LNCaP clone FGC (cell line): Measurements from ENCODE around the gene DYNLT2B.
"Not testable (repeated sequence)": the region's sequence is repeated elsewhere in the genome, so short reads cannot be mapped to it uniquely, and the experiment has no call there.

Source experiments
- DNase-seq: peaks from one replicate; pipeline ENCODE4 v3.0.0-alpha.2; 2011; ENCODE audit warnings: low read depth
- H3K4me3 ChIP-seq: 2 replicates; pipeline ENCODE4 v1.5.1; 2011; ENCODE audit warnings: mild to moderate bottlenecking, low read depth, low read length, control low read depth
- TF ChIP-seq, protein P1 (sequence below): IDR thresholded peaks from 2 replicates; pipeline ENCODE4 v1.5.1; 2012; ENCODE audit warnings: mild to moderate bottlenecking; ENCODE audit not compliant: control insufficient read depth, insufficient read depth; ENCODE audit errors: extremely low read depth

Gene DYNLT2B

DNA sequence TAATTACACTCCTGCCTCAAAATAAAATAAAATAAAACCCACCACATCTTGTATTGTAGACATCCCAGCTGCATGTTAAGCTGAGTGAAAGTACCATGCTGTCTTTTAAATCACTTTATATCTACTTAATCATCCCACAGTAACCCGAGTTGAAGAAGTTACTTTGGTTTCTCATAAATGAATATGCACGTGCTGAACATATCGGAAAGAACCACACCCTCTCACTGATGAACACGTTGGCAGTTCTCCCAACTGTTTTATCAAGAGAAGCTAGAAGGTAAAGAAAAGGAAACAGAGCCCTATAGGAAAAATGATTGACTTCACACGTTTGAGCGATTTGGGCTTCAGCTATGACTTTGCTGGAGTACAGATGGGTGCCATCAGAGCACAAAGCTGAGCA is 36.1 kb upstream of the DYNLT2B start:
- TF ChIP-seq, protein P1, sequence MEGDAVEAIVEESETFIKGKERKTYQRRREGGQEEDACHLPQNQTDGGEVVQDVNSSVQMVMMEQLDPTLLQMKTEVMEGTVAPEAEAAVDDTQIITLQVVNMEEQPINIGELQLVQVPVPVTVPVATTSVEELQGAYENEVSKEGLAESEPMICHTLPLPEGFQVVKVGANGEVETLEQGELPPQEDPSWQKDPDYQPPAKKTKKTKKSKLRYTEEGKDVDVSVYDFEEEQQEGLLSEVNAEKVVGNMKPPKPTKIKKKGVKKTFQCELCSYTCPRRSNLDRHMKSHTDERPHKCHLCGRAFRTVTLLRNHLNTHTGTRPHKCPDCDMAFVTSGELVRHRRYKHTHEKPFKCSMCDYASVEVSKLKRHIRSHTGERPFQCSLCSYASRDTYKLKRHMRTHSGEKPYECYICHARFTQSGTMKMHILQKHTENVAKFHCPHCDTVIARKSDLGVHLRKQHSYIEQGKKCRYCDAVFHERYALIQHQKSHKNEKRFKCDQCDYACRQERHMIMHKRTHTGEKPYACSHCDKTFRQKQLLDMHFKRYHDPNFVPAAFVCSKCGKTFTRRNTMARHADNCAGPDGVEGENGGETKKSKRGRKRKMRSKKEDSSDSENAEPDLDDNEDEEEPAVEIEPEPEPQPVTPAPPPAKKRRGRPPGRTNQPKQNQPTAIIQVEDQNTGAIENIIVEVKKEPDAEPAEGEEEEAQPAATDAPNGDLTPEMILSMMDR = no peak
- H3K4me3 ChIP-seq = no peak overlapping the region
- no peak for DNase-seq

DNA sequence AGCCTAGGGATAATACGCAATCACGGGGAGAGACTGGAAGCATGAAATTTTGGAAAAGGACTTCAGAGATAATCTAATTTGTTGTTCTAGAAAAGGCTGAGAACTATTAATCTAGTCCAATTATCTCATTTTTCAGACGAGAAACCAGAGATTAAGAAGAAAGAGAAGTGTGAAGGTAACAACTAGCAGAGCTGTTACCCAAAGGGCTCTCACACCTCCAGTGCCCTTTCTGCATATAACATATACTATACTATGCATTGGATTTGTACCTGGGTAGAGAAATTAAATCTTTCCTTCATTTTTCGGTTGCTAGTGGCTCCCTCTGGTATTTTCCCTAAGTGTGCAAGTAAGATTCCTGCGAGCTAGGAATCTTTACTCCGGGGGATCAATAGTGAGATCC is 33.5 kb upstream of the DYNLT2B start:
- TF ChIP-seq, protein P1 = no peak
- DNase-seq = no peak
- no peak overlapping the region for H3K4me3 ChIP-seq

DNA sequence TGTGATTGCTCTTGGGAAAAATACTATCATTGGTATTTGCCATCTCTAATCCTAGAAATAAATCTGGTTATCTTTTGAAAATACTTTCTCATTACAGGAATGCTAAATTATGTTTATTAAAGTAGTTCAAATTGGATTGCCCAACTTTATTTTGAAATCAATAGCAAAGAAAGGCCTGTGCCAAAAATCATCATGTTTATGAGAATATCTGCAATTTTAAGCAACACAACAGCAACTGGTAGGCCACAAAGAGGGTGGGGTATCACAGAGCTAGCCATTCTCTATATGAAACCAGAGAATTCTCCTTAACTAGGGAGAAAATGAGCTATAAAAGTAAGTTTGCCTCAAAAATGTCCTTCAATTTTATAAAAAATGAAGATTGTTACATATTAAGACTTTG is 32.0 kb upstream of the DYNLT2B start:
- no peak overlapping the region for H3K4me3 ChIP-seq
- TF ChIP-seq, protein P1 = no peak
- no peak for DNase-seq

DNA sequence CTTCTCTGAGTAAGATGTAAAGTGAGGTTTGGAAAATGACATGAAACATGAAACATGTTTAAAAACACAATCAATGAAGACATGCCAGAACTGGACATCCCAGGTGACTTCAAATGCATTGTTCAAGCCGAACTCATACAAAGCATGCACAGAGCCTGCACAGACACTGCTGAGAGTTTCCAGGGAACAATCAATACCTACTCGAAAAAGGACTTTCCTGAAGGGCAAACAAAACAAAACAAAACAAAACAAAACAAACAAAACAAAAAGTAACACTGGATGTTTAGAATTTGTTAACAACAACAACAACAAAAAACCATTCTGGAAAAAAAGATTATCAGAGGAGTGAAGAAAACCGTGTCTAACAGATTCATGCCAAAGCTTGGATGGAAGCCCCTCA is 30.7 kb upstream of the DYNLT2B start:
- H3K4me3 ChIP-seq = no peak overlapping the region
- TF ChIP-seq, protein P1 = no peak
- DNase-seq = no peak

DNA sequence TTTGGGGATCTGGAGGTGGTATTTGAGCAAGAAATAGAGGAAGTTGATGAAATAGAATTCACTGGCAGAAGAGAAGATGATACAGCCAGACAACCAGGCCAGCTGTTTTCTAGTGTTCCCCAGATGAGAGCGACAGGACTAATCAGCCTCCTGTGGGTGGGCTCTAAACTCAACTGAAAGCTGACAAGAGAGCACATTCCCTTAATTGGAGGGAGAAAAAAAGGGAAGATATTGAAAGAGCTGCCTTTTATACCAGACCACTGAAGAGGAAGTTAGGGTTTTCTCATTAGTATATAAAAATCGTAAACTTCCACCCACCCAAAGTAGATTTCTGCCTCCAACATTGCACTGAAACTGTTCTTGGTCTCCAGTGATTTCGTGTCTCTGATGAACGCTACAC is 26.6 kb upstream of the DYNLT2B start:
- no peak for DNase-seq
- no peak overlapping the region for H3K4me3 ChIP-seq
- TF ChIP-seq, protein P1 = no peak

DNA sequence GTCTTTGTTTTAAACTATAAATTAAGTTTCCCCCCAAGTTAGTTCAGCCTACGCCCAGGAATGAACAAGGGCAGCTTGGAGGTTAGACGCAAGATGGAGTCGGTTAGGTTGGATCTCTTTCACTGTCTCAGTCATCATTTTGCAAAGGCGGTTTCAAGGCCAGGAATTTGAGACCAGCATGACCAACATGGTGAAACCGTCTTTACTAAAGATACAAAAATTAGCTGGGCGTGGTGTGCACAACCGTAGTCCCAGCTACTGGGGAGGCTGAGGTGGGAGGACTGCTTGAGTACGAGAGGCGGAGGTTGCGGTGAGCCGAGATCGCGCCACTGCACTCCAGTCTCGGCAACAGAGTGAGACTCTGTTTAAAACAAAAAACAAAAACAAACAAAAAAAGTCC is 25.9 kb upstream of the DYNLT2B start:
- DNase-seq, H3K4me3 ChIP-seq: not testable (repeated sequence)

DNA sequence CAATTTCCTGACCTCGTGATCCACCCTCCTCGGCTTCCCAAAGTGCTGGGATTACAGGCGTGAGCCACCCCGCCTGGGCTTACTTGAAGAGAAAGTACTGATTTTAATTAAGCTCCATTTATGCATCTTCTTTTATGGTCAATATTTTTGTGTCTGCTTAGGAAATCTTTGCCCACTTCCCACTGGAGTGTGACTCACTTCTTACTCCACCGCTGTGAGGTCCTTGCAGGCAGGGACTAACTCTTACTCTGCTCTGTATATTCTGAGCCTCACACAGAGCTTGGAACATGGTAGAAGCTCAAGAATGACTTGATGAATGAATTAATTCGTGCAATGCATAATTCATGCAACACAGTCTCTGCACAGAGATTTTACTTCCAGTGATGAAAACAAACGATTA is 23.1 kb upstream of the DYNLT2B start:
- no peak for DNase-seq
- TF ChIP-seq, protein P1 = no peak

DNA sequence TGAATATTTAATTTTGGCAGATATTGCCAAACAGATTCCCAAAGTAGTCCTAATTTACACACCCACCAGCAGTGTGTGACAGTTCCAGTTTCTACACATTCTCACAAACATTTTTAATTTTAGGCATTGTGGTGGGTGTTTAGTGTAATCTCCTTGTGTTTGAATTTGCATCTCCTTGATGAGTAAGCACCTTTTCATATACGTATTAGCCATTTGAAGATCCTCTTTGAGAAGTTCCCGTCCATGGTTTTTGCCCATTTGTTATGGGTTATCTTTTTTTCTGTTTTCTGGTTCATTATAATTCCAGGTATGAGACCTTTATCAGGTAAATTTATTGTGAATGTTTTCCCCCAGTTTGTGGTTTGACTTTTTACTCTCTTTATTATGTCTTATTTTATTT is 22.4 kb upstream of the DYNLT2B start:
- DNase-seq = no peak
- no peak overlapping the region for H3K4me3 ChIP-seq
- TF ChIP-seq, protein P1 = no peak

More for the DNA sequence above, 23.1 kb upstream of the DYNLT2B start:
- no peak overlapping the region for H3K4me3 ChIP-seq
